HG02571 (cell line): ENCODE results near the gene ITGA2.
"Not testable (repeated sequence)": the region's sequence is repeated elsewhere in the genome, so short reads cannot be mapped to it uniquely, and the experiment has no call there.

Source experiments
- ATAC-seq: cut with Tn5 transposase; IDR thresholded peaks from one replicate; pipeline ENCODE4 v1.9.1; 2021; ENCODE audit warnings: mild to moderate bottlenecking, moderate library complexity; ENCODE audit not compliant: unreplicated experiment

ITGA2 gene

GRCh38 chr5:52989025-52989780 is at the start of gene ITGA2:
ITGA2 (plus strand) TSS chr5:52989352; CDS start chr5:52989469, 117 bp downstream.
- peak; percentile 44 for ATAC-seq

DNA sequence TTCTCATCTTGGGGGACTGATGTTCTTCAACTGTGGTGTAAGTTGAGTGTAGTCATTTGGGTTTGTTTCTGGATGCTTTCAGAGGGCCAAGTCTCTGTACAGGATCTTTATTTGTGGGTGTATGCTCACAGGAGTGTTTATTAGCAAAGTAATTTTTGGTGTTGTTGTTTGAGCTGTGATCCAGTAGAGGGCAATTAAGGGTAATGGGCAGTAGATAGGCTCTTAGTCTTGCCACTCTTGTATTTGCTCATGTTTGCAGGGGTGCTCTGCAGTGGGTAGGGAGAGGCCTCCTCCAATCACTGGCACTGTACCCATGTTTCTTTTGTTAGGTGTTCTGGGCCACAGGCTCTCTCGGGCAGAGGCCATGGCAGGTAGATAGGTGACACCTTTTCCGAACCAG is 45.9 kb upstream of the ITGA2 start:
- ATAC-seq, result no peak

GRCh38 chr5:52943808-52944207 is 45.3 kb upstream of the ITGA2 start:
- ATAC-seq, result no peak

GRCh38 chr5:52945040-52945439 is 44.1 kb upstream of the ITGA2 start:
- no peak for ATAC-seq

DNA sequence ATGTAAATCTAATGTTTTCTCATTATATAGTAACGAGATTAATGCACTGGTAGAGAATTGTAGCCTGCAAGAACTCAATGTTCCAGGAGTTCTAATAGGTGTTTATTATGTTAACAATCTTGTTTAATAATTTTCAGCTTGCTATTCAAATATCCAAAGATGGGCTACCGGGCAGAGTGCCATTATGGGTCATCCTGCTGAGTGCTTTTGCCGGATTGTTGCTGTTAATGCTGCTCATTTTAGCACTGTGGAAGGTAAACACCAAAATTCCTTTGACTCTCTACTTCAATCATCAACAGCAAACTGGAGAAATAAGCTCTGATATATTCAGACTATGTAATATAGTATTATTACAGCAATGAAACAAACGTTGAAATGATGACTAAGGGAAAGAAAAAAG is 41.9 kb upstream of the ITGA2 start:
- no peak for ATAC-seq

DNA sequence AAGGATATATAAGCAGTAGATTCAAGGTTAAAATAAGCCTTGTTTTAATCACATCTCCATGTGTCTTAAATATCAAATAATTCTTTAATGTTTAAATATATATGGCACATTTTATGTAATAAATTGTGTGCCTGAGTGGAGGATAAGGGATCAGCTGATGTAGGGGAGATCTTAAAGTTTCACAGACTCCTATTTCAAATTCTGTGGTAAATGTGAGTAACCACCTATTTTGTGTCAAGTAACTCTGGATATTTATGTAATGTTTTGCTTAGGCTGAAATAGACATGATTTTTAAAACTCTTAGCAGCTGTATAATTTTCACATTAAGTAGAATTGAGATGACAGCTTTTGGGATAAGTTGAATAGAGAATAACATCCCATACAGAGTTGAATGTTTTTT is 41.3 kb upstream of the ITGA2 start:
- no peak for ATAC-seq

GRCh38 chr5:52948418-52949076 is 40.6 kb upstream of the ITGA2 start:
- peak; percentile 98 for ATAC-seq

- no peak for ATAC-seq
Observed at GRCh38 chr5:52950686-52951085, 38.5 kb upstream of the ITGA2 start.

DNA sequence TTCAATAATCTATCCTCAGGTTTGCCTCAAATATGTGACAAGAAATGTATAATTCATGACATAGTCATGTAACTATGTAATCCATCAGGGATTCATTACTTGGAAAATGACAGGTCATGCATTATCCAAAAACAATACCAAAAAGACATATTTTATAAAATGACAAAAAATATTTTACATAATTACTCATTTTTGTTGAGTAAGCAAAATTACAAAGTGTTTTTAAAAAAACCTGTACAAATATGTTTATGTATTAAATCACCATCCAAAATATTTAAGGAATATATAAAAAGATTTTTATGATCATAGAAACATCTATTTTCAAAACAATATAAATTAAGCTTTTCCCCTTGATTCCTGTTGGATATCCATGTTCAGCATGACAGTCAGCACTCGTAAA is 36.7 kb upstream of the ITGA2 start:
- no peak for ATAC-seq

GRCh38 chr5:52956014-52956413 is 33.1 kb upstream of the ITGA2 start:
- ATAC-seq, result no peak

DNA sequence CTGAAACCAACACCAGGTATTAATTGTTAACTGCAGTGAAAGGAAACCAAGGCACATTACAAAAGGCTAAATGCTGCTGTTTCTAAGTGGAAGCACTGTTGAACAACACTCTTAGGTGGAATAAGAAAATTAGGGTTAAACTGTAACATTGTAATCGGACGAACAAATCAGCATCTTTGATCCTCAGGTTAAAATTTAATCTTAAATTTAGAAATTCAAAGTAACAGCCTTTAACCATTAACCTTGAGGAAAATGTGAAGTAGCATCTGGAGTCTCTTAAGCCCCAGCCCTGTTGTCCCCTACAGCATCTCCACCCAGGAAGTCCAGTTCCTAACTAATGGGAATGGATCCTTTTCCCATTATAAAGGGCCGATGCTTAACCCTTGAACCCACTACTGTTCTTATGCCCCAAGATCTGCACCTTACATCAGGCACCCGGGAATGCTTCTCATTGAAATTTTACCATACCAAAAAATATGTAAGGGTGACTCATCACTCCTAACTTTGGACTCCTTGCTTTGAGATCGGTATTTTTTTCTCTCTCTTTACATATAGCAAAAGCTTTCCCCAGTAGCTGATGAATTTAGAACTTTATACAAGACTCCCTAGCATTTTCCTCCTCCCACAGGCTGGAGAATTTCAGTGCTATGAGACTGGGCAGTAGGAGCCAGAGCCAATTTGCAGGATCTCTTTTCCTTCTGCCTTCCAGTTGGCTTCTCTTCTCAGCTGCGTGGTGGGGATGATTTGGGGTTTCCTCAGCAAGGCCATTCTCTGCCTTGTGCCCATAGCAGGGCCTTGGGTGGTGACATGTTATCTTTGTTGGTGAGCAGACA is 32.0 kb upstream of the ITGA2 start:
- ATAC-seq, result no peak

- no peak for ATAC-seq
Observed at GRCh38 chr5:52961274-52961681, 27.9 kb upstream of the ITGA2 start.

GRCh38 chr5:52963636-52964035 is 25.5 kb upstream of the ITGA2 start:
- no peak for ATAC-seq

DNA sequence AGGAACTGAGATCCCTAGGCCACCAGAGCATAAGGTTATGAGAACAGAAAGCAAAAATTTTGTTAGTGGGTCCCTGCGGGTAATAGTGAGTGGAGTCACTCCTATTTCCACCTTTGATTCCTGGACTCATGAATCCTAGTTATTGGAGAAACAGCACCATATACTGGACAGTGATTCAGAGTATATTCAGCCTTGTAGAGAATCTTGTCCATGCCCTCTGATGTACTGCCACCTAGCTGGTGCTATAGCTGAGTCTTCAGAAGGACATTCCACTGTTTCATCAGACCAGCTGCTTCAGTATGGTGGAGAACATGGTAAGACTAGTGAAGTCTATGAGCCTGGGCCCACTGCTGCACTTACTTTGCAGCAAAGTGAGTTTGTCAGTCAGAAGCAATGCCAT is 25.0 kb upstream of the ITGA2 start:
- ATAC-seq, result no peak

DNA sequence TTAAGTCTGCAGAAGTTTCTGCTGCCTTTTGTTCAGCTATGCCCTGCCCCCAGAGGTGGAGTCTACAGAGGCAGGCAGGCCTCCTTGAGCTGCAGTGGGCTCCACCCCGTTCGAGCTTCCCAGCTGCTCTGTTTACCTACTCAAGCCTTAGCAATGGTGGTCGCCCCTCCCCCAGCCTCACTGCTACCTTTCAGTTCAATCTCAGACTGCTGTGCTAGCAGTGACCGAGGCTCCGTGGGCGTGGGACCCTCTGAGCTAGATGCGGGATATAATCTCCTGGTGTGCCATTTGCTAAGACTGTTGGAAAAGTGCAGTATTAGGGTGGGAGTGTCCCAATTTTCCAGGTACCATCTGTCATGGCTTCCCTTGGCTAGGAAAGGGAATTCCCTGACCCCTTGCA is 13.0 kb upstream of the ITGA2 start:
- not testable (repeated sequence) for ATAC-seq

DNA sequence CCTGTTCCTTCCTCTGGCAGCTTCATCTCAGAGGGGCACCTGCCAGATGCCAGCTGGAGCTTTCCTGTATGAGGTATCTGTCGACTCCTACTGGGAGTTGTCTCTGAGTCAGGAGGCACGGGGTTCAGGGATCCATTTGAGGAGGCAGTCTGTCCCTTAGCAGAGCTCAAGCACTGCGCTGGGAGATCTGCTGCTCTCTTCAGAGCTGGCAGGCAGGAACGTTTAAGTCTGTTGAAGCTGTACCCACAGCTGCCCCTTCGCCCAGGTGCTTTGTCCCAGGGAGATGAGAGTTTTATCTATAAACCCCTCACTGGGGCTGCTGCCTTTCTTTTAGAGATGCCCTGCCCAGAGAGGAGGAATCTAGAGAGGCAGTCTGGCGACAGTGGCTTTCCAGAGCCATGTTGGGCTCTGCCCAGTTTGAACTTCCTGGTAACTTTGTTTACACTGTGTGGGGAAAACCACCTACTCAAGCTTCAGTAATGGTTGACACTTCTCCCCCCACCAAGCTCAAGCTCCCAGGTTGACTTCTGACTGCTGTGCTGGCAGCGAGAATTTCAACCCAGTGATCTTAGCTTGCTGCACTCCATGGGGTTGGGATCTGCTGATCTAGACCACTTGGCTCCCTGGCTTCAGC is 11.8 kb upstream of the ITGA2 start:
- no peak for ATAC-seq

GRCh38 chr5:52981507-52981906 is 7.6 kb upstream of the ITGA2 start:
- ATAC-seq, result no peak

GRCh38 chr5:52983731-52984636 is 5.2 kb upstream of the ITGA2 start:
- ATAC-seq, result no peak

GRCh38 chr5:52985306-52985705 is 3.8 kb upstream of the ITGA2 start:
- no peak for ATAC-seq

DNA sequence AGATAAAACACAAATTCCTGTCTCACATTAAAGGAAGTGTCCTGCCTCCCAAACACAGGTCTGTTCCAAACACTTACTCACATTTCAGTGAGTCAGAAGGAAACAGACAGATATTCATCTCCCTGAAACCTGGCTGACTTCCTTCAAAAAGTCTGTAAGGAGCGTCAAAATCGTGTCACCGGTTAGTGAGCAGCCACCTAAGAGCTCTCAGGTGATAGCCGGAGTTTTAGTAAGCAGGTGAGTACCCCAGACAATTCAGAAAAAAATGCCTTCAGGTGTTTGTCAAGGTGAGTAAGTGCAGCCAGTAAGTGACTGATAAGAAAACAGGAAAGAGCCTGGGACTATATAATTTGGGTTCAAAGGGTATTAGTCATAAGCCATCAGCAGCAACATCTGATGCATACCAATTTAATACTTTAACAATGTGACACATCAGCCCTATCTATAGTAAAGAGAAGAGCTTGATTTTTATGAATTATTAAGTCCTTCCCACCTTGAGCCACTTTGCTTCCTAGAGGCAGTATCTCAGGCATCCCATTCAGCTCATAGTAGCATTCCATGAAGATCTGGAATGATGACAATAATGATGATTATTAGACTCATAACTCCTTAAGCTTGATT is 1.3 kb upstream of the ITGA2 start:
- ATAC-seq, result no peak
